D721Med (cell line): ENCODE measurements around the gene RFWD3.
"Not testable (repeated sequence)": the region's sequence is repeated elsewhere in the genome, so short reads cannot be mapped to it uniquely, and the experiment has no call there.

Experiments
- DNase-seq: peaks from one replicate; pipeline ENCODE4 v3.0.0; 2011; ENCODE audit warnings: low spot score; ENCODE audit not compliant: insufficient read length
- FAIRE-seq: peaks from 2 replicates; lab custom pipeline; 2011; peaks lifted over from hg19 to GRCh38; lab: Jason Lieb, UNC
- TF ChIP-seq, protein P1 (sequence below): IDR thresholded peaks from 2 replicates; pipeline ENCODE4 v1.5.1; 2012; ENCODE audit warnings: mild to moderate bottlenecking, control low read depth; ENCODE audit not compliant: insufficient read depth; ENCODE audit errors: missing control alignments

RFWD3 gene

DNA sequence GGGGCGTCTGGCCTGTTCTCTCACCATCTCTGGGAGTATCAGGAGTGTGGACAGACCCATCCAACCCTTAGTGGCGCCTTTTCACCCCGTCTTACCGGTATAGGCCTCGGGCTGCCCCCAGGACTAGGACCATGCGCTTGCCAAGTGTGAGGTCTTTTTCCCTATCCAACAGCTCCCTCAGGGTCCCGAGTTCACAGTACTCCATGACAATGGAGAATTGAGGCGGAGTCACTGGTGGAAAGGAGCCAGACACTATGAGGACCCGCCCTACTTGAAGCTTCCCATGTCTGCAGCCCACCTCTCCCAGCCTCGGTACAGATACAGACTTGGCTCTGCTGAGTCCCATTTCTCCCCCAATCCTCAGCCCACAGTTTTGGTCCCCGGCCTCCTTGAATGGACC is 15.9 kb upstream of the RFWD3 start:
- DNase-seq (no peak), FAIRE-seq (no peak)
- TF ChIP-seq, protein P1, sequence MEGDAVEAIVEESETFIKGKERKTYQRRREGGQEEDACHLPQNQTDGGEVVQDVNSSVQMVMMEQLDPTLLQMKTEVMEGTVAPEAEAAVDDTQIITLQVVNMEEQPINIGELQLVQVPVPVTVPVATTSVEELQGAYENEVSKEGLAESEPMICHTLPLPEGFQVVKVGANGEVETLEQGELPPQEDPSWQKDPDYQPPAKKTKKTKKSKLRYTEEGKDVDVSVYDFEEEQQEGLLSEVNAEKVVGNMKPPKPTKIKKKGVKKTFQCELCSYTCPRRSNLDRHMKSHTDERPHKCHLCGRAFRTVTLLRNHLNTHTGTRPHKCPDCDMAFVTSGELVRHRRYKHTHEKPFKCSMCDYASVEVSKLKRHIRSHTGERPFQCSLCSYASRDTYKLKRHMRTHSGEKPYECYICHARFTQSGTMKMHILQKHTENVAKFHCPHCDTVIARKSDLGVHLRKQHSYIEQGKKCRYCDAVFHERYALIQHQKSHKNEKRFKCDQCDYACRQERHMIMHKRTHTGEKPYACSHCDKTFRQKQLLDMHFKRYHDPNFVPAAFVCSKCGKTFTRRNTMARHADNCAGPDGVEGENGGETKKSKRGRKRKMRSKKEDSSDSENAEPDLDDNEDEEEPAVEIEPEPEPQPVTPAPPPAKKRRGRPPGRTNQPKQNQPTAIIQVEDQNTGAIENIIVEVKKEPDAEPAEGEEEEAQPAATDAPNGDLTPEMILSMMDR: no peak

- FAIRE-seq: no peak
- TF ChIP-seq, protein P1: no peak
- no peak for DNase-seq
These were observed 14.0 kb upstream of the RFWD3 start for GRCh38 chr16:74680681-74681080.

- FAIRE-seq (no peak), DNase-seq (no peak)
These were observed 13.3 kb upstream of the RFWD3 start for GRCh38 chr16:74679983-74680382.

DNA sequence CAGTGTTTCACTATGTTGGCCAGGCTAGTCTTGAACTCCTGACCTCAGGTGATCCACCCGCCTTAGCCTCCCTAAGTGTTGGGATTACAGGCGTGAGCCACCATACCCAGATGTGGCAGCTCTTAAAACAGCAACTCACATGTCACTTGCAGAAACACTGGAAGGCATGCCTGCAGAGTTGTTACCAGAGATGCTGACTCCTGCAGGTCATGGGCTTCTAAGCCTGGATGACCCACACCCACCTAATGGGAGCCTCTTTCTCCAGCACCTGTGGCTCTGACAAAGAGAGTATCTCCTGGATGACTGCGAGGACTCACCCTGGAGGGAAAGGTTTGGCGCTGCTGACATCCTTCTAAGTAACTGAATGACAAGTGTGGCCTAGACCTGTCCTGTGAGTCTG is 11.2 kb upstream of the RFWD3 start:
- FAIRE-seq (no peak), DNase-seq (no peak)
- TF ChIP-seq, protein P1: no peak

More at GRCh38 chr16:74679983-74680382, 13.3 kb upstream of the RFWD3 start:
- TF ChIP-seq, protein P1: no peak

GRCh38 chr16:74673876-74674275 is 7.2 kb upstream of the RFWD3 start:
- FAIRE-seq: no peak
- no peak for DNase-seq
- TF ChIP-seq, protein P1: no peak

GRCh38 chr16:74668877-74669276 is 2.2 kb upstream of the RFWD3 start:
- DNase-seq, FAIRE-seq: not testable (repeated sequence)

- FAIRE-seq (no peak), DNase-seq (no peak)
- TF ChIP-seq, protein P1: no peak
These were observed 601 bp upstream of the RFWD3 start for GRCh38 chr16:74667255-74667700.

GRCh38 chr16:74666010-74666421 is 661 bp downstream of the RFWD3 start:
- FAIRE-seq: no peak
- no peak for DNase-seq

More at GRCh38 chr16:74666010-74666421, 661 bp downstream of the RFWD3 start:
- TF ChIP-seq, protein P1: no peak
